ENCODE results near the gene UBFD1.

Gene UBFD1

DNA sequence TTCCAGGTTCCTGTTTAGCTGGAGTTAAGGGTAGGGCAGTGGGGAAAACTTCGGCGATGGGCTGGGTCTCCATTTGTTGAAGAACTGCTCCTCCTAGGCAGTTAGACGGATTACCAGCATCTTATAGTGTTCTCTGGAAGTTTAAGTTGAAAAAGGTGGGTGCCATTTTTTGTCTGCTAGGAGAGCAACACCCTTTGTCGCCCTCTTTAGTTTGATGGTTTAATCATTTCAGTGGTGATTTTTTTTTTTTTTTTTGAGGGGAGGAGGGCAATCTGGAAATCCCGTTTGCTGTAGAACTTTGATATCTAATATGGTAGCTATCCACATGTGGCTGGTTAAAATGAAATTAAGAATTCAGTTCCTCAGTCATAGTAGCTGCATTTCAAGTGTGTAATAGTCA, 4.1 kb downstream of the UBFD1 start:
- Histone ChIP-seq H3K36me3 (ENCODE audit: insufficient read depth, insufficient read length, low read length) (peaks cover 86% of the 10 kb centered on the region), H3K9me3 (ENCODE audit: insufficient read depth, low read length) (no peaks in the 10 kb centered on the region), H3K9ac (ENCODE audit: insufficient read length, low read depth) (no peak overlapping the region), H3K4me3 (ENCODE audit: insufficient read length, low read depth) (no peak overlapping the region), H3K4me1 (ENCODE audit: insufficient read depth, insufficient read length) (no peaks in the 10 kb centered on the region), H3K27me3 (ENCODE audit: insufficient read depth, insufficient read length) (no peaks in the 10 kb centered on the region)
- TF ChIP-seq YY1 (IDR thresholded peaks at IDR 0.05; ENCODE audit: insufficient read depth, insufficient read length) (no peak), SUZ12 (IDR thresholded peaks at IDR 0.05; ENCODE audit: extremely low read depth, insufficient read depth, insufficient read length) (no peak), ZNF274 (IDR thresholded peaks at IDR 0.05; ENCODE audit: low read depth, low read length) (no peak)
- no peak for DNase-seq (ENCODE audit: low read depth, low spot score)

GRCh38 chr16:23562505-23562904, 5.0 kb downstream of the UBFD1 start:
- Histone ChIP-seq H3K4me3 (ENCODE audit: insufficient read length, low read depth) (no peak overlapping the region), H3K9me3 (ENCODE audit: insufficient read depth, low read length) (no peaks in the 10 kb centered on the region), H3K9ac (ENCODE audit: insufficient read length, low read depth) (peak overlapping the region; percentile 12), H3K36me3 (ENCODE audit: insufficient read depth, insufficient read length, low read length) (peaks cover 94% of the 10 kb centered on the region), H3K4me1 (ENCODE audit: insufficient read depth, insufficient read length) (no peaks in the 10 kb centered on the region), H3K27me3 (ENCODE audit: insufficient read depth, insufficient read length) (no peaks in the 10 kb centered on the region)
- DNase-seq (ENCODE audit: low read depth, low spot score), result no peak
- TF ChIP-seq YY1 (IDR thresholded peaks at IDR 0.05; ENCODE audit: insufficient read depth, insufficient read length) (no peak), ZNF274 (IDR thresholded peaks at IDR 0.05; ENCODE audit: low read depth, low read length) (no peak), SUZ12 (IDR thresholded peaks at IDR 0.05; ENCODE audit: extremely low read depth, insufficient read depth, insufficient read length) (no peak)

- TF ChIP-seq SUZ12 (IDR thresholded peaks at IDR 0.05; ENCODE audit: extremely low read depth, insufficient read depth, insufficient read length) (no peak), ZNF274 (IDR thresholded peaks at IDR 0.05; ENCODE audit: low read depth, low read length) (no peak), YY1 (IDR thresholded peaks at IDR 0.05; ENCODE audit: insufficient read depth, insufficient read length) (no peak)
- H3K36me3 ChIP-seq (ENCODE audit: insufficient read depth, insufficient read length, low read length), result peaks cover 98% of the 10 kb centered on the region
These were observed 5.7 kb downstream of the UBFD1 start for GRCh38 chr16:23563186-23563585.

GRCh38 chr16:23564575-23565363, 7.2 kb downstream of the UBFD1 start:
- DNase-seq (ENCODE audit: low read depth, low spot score), result no peak
- no peaks in the 10 kb centered on the region for H3K4me1 ChIP-seq (ENCODE audit: insufficient read depth, insufficient read length)
- H3K9me3 ChIP-seq (ENCODE audit: insufficient read depth, low read length), result no peaks in the 10 kb centered on the region
- no peak overlapping the region for H3K9ac ChIP-seq (ENCODE audit: insufficient read length, low read depth)
- H3K36me3 ChIP-seq (ENCODE audit: insufficient read depth, insufficient read length, low read length), result peaks cover 97% of the 10 kb centered on the region
- TF ChIP-seq ZNF274 (IDR thresholded peaks at IDR 0.05; ENCODE audit: low read depth, low read length), result no peak
- TF ChIP-seq YY1 (IDR thresholded peaks at IDR 0.05; ENCODE audit: insufficient read depth, insufficient read length), result no peak
- TF ChIP-seq SUZ12 (IDR thresholded peaks at IDR 0.05; ENCODE audit: extremely low read depth, insufficient read depth, insufficient read length), result no peak
- H3K4me3 ChIP-seq (ENCODE audit: insufficient read length, low read depth), result no peak overlapping the region
- no peaks in the 10 kb centered on the region for H3K27me3 ChIP-seq (ENCODE audit: insufficient read depth, insufficient read length)

More at GRCh38 chr16:23563186-23563585, 5.7 kb downstream of the UBFD1 start:
- H3K4me1 ChIP-seq (ENCODE audit: insufficient read depth, insufficient read length), result no peaks in the 10 kb centered on the region
- H3K4me3 ChIP-seq (ENCODE audit: insufficient read length, low read depth), result no peak overlapping the region
- H3K9me3 ChIP-seq (ENCODE audit: insufficient read depth, low read length), result no peaks in the 10 kb centered on the region
- no peak for DNase-seq (ENCODE audit: low read depth, low spot score)
- no peak overlapping the region for H3K9ac ChIP-seq (ENCODE audit: insufficient read length, low read depth)
- no peaks in the 10 kb centered on the region for H3K27me3 ChIP-seq (ENCODE audit: insufficient read depth, insufficient read length)

DNA sequence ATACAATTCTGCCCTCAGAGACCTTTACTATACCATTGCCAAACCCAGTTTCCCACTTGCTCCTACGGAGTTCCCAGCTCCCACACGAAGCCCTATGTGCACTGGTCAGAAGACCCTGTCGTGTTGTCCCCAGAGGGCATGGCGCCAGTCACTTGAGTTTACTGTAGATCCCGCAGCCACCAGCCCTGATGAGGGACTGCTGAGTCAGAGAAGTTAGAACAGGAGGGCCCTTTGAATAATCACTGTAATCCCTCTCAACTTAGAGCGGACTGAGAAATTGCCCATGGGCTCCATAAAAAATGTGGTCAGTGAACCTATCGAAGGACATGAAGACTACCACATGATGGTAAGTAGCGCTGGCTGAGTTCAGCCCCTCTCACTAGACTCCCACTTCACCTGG, 9.2 kb downstream of the UBFD1 start:
- TF ChIP-seq YY1 (IDR thresholded peaks at IDR 0.05; ENCODE audit: insufficient read depth, insufficient read length), result no peak
- no peak for TF ChIP-seq SUZ12 (IDR thresholded peaks at IDR 0.05; ENCODE audit: extremely low read depth, insufficient read depth, insufficient read length)
- TF ChIP-seq ZNF274 (IDR thresholded peaks at IDR 0.05; ENCODE audit: low read depth, low read length), result no peak
- no peak for DNase-seq (ENCODE audit: low read depth, low spot score)
- H3K36me3 ChIP-seq (ENCODE audit: insufficient read depth, insufficient read length, low read length), result peaks cover 97% of the 10 kb centered on the region
- no peaks in the 10 kb centered on the region for H3K4me1 ChIP-seq (ENCODE audit: insufficient read depth, insufficient read length)
- H3K9me3 ChIP-seq (ENCODE audit: insufficient read depth, low read length), result no peaks in the 10 kb centered on the region
- no peak overlapping the region for H3K4me3 ChIP-seq (ENCODE audit: insufficient read length, low read depth)
- no peaks in the 10 kb centered on the region for H3K27me3 ChIP-seq (ENCODE audit: insufficient read depth, insufficient read length)
- no peak overlapping the region for H3K9ac ChIP-seq (ENCODE audit: insufficient read length, low read depth)

DNA sequence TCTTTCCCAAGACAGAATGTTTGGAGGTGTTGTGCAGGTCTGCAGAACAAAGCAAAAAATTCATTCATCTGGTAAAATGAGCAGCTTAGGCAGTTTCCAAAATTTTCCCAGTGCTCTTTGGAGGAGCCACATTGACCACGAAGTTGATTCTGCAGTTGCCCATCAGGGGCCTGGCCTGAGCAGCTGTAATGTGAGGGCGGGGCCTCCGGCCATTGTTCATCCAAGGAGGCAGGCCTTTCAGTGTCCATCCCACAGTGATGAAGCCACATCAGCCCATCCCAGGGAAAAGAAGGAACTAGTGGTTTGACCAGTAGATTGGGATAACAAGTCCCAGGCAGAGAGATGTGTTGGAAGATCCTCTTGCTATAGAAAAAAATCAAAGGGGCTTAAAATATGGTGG, 10.1 kb downstream of the UBFD1 start:
- no peaks in the 10 kb centered on the region for H3K27me3 ChIP-seq (ENCODE audit: insufficient read depth, insufficient read length)
- no peak for DNase-seq (ENCODE audit: low read depth, low spot score)
- H3K9me3 ChIP-seq (ENCODE audit: insufficient read depth, low read length), result no peaks in the 10 kb centered on the region
- TF ChIP-seq YY1 (IDR thresholded peaks at IDR 0.05; ENCODE audit: insufficient read depth, insufficient read length), result no peak
- no peak overlapping the region for H3K4me3 ChIP-seq (ENCODE audit: insufficient read length, low read depth)
- H3K9ac ChIP-seq (ENCODE audit: insufficient read length, low read depth), result no peak overlapping the region
- peaks cover 97% of the 10 kb centered on the region for H3K36me3 ChIP-seq (ENCODE audit: insufficient read depth, insufficient read length, low read length)
- no peaks in the 10 kb centered on the region for H3K4me1 ChIP-seq (ENCODE audit: insufficient read depth, insufficient read length)

- Histone ChIP-seq H3K4me3 (ENCODE audit: insufficient read length, low read depth) (no peak overlapping the region), H3K9me3 (ENCODE audit: insufficient read depth, low read length) (no peaks in the 10 kb centered on the region), H3K9ac (ENCODE audit: insufficient read length, low read depth) (no peak overlapping the region), H3K36me3 (ENCODE audit: insufficient read depth, insufficient read length, low read length) (peaks cover 99% of the 10 kb centered on the region), H3K27me3 (ENCODE audit: insufficient read depth, insufficient read length) (no peaks in the 10 kb centered on the region), H3K4me1 (ENCODE audit: insufficient read depth, insufficient read length) (no peaks in the 10 kb centered on the region)
- DNase-seq (ENCODE audit: low read depth, low spot score), result no peak
- TF ChIP-seq ZNF274 (IDR thresholded peaks at IDR 0.05; ENCODE audit: low read depth, low read length), result no peak
- TF ChIP-seq YY1 (IDR thresholded peaks at IDR 0.05; ENCODE audit: insufficient read depth, insufficient read length), result no peak
- no peak for TF ChIP-seq SUZ12 (IDR thresholded peaks at IDR 0.05; ENCODE audit: extremely low read depth, insufficient read depth, insufficient read length)
These were observed 13.6 kb downstream of the UBFD1 start for GRCh38 chr16:23570992-23571632.

All from NT2/D1 (cell line).